Midbrain (tissue), 1 donor: ENCODE measurements around the gene JTB.
A peak's percentile ranks its signal among the peaks of the same experiment; 100 is the strongest.

Source experiments
- DNase-seq: peaks from one replicate; lab custom pipeline; 2025; lab: John Stamatoyannopoulos, UW

Gene JTB

GRCh38 chr1:153953859-153954365 lies 23.6 kb downstream of the JTB start:
- DNase-seq = no peak

DNA sequence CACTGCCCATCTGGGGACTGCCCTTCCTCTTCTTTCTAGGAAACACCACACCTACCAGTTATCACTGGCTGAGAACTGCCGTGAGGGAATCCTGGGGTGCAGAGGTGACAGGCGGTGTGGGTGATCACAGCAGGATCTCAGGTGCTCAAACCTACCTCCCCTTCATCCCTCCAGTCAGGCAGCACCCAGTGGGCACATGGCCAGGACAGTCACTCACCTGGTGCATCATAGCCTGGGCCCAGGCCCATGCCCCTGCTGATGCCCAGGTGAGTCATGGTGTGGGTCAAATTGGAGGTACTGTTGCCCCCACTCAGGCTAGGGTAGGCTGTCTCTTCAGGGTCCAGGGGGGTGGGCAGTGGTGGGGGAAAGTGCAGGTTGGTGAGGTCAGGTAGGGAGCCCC lies 25.7 kb downstream of the JTB start:
- no peak for DNase-seq

DNA sequence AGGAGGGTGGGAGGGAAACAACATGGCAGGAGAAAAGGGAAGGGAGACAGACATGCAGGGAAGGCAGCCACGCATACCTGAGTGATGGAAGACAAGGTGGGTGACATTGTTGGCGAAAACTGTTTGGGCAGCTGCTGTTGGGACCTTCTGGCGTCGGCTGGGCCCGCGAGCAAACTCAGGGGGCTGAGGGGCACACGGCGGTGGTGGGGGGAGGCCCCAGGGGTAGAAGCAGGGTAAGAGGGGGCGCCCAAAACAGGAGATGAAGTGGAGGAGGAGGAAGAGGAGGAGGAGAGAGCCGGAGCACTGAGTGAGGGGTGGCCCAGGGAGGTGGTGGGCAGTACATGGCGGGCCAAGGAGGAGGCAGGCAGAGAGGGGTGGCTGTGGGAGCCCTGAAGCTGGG lies 26.3 kb downstream of the JTB start:
- no peak for DNase-seq

- peak; percentile 86 for DNase-seq
Observed at GRCh38 chr1:153946622-153947241, 30.7 kb downstream of the JTB start, which contains the start of gene DENND4B. DENND4B (minus strand) TSS chr1:153946718; CDS start chr1:153944374, 2,344 bp downstream.

DNA sequence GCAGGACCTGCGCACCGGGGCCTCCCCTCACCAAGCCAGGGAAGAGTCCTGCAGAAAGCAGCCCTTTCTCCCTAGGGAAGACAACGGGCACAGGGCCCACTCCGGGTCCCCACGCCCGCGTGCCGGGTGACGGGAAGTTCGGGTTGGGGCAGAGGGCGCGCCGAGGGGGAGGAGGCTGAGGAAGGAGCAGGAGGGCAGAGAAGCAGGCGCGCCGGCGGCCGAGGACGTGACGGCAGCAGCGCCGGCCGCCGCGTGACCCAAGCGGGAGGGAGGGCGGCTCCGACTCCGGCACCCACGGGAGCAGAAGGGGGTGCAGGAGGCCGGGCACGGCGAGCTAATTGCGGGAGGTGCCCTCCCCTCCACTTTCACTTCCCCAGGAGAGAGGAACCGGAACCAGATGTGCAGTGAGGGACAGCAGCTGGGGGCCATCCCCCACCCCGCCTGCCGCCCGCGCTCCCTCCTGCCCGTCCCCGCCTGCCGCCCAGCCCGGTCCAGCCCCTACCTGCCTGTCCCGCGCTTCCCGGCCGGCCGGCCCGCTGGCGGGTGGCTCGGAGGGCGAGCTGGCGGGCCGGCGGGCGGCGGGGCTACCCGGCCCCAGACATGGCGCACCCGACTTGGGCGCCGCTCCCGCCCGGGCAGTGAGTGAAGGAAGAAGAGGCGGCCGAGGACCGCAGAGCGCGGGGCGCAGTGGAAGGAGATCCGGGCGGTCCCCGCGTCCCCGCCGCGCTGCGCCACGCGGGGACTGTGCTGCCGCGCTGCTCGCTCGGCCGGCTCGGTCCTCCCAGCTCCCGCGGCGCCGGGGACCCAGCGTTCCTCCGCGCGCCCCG lies 31.5 kb downstream of the JTB start:
- DNase-seq = peak; percentile 68

DNA sequence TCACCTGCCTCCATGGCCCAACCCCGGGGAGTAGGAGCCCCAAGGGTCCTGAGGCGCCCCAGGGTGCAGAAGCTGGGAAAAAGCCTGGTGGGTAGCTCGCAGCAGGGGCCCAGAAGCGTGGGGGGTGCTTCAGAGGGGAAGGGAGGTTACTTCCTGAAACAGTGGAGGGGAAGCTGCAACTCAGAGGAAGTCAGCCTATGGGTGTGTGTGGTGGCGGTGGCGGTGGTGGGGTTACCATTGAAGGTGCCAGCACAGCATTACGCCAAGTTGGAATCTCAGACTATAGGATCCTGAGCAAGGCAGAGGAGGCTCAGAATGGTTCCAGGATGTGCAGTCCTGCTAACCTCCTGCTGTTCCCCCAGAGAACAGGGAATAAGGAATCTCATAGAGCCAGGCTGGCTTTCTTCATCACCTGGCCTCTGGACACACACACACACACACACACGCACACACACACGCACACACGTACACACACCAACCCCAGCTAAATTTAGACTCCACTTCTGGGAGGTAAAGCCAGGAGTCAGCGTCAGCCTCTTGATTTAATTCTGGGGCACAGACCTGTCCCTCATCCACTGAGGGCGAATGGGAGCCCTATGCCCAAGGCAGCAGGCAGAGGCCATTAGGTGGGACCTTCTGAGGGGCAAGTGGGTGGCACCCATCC lies 32.2 kb downstream of the JTB start:
- DNase-seq = no peak

GRCh38 chr1:153944827-153945117 lies 32.7 kb downstream of the JTB start:
- no peak for DNase-seq

DNA sequence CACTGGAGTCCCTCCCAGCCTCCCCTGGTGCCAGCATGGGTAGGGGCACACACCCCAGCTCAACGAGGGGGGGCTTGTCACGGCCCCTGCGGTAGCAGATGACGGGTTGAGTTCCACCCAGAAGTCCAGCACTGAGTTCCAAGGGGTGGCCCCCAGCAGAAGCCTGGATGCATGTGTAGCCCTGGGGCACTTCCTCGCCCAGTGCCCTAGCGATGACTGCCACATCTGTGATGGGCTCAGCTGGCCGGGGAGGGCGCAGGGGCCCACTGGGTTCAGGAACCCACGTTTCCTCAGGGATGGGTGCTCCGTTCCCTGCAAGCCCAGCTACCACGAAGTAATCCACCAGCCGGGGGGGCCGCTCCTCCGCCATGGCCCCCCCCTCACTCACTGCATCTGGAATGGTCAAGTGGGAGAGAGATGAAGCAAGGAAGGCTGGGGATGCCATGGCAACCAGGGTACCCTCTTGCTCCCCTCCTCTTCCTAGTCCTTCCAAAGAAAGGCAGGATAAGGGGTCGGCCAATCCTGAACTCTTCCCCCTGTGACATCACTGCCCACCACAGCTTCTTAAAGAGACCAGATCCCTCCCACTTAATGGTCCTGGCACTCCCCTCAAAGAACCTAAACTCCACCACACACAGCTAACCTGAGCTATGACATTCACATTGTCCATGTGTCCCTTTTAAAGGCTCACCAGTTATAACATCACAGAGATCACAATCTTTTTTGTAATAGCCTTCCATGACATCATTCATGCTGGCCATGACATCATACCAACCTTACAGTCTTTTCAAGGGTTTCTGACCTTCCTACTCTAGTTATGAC lies 33.3 kb downstream of the JTB start:
- no peak for DNase-seq

DNA sequence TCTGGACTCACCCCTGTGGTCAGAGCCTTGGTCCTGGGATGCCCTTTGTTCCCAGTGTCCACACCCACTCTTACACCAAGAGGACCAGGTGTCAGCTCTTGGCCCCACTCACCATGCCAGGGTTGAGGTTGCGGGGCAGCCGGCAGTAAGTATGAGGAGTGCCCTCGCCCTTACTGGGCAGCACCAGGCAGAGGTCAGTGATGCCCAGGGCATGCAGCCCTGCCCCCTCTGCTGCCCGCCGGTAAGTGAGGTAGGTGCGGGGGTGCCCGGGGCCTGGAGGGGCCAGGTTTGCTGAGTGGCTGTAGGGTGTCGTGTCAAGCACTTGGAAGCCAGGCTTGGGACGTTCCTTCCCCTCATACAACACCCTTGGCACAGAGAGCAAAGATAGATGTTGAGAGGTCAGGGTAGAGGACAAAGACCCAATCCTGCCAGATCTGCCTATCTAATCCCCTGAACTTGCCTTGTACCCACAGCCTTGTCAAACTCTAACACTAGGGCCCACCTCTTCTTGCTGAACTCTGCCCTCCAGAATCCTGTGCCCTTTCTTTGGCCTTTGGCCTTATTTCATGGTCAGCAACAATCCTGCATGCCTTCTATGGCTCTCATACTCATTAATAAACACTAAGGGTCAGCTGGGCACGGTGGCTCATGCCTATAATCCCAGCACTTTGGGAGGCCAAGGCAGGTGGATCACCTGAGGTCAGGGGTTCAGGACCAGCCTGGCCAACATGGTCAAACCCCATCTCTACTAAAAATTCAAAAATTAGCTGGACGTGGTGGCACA lies 34.5 kb downstream of the JTB start:
- DNase-seq = no peak

DNA sequence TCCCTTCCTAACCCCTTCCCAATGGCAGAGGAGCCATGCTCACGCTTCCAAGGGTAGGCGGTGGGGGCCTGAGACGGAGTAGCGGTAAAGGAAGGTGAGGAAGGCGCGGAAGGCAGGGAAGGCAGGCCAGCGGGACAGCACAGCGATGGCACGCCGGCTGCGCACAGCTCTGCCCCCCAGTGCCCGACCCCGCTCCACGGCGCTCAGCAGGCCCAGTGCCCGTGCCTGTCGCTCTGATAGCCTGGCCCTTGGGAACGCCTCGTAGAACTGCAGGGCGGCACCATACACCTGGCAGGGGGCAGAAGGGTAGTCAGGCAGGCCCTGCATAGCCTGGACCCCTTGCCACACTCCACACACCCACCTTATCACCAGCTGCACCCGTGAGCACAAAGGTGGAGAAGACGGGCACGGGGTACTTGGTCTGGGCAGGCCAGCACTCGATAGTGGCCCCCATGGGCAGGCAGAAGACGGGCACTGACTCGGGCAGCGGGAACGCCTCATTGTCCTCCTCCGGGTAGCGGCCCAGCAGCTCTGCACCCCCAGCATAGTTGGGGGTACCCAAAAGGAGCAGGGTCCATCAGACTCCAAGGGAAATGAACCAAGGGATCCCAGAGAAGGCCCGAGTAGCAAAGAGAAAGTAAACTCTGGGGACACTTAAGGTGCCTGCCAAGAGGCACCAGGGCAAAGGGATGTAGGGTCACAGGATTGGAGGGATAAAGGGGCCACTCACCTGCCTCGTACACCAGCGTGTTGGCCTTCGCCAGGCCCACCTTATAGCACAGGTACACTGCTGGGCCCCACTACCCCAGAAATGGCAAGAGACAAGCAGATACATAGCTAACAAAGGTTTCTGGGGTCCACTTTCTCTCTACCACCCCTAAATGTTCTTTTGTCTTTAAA lies 35.4 kb downstream of the JTB start:
- DNase-seq = no peak

DNA sequence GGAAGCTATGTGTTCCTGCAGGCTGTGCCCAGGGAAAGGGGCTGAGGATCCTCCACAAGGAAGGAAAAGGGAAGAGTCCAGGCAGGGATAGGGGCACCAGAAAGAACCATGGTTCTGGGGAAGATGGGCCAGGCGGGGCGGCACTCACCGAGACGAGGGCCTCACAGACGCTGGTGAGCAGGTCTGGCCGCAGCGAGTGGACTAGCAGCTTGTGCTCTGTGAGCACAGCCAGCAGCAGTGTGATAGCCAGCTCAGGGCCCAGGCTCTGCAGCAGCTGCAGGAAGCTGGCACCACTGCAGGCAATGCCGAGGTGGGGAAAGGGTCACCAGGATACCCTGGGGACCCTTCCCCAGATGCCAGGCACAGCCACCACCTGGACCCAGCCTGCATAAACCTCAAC lies 36.7 kb downstream of the JTB start:
- DNase-seq = no peak

- no peak for DNase-seq
Observed at GRCh38 chr1:153939476-153939875, 38.0 kb downstream of the JTB start.

- no peak for DNase-seq
Observed at GRCh38 chr1:153938996-153939395, 38.5 kb downstream of the JTB start.

DNA sequence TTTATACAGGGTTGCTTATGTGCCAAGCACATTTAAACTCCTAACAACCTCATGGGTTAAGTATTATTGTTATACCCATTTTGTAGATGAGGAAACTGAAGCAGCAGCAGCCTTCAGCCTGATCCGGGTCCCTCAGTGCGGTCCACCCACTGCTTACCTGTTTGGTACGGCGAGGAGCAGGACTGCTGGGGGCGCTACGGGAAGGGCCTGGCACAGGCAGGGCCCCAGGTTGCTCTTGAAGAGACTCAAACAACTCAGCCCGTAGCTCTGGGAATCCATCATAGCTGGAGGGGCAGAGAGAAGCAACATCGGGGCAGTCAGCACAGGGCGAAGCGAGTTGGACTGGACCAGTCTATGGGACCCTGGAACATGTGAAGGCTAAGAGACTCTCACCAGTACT lies 40.1 kb downstream of the JTB start:
- DNase-seq = no peak

DNA sequence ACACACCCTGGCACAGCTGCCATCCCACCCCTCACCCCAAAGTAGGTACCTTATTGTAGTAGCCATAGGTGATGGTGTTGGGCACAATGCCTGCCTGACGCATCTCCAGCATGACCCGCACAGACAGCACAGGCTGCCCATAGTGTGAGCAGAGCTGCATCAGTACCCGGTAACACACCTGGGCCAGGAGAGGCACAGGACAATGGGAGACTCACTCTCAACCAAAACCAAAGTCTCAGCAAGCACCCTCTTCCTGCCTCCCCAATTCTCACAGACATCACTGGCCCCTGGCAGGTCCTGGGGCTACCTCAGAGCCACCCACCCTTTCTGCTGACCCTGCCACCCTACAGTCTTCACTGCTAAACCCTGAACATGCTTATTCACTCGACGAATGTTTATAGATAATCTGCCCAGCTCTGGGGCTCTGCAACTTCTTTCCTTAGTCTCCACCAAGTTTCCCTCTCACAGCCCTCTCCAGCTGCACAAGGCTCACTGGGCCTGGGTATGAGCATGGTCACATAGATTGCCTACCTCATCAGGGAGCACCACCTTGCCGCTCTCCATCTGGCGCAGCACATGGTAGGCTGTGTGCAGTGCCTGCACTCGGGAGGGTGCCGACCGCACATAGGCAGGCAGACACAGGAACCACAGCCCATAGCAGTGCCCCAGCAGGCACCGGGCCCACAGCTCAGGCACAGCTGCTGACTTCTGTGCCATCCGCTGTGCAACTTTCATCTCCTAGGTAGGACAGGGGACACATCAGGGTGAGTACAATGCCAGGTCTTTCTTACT lies 41.3 kb downstream of the JTB start:
- no peak for DNase-seq

DNA sequence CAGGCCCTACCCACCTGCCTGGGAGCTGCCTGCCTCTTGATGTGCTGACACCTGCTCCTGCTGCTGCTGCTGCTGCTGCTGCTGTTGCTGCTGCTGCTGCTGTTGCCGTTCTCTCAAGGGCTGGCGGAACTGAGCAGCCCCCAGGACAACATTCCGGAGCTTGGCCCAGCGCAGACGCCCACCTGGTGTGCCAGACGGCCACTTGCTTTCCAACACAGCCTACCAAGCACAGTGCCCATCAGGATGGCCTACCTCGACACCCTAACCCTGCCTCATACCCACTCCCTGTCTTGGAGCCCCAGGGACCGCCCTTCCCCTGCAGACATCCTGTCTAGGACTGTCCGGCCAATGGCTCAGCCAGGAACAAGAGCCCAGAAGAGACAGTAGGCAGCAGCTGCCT lies 42.7 kb downstream of the JTB start:
- no peak for DNase-seq

DNA sequence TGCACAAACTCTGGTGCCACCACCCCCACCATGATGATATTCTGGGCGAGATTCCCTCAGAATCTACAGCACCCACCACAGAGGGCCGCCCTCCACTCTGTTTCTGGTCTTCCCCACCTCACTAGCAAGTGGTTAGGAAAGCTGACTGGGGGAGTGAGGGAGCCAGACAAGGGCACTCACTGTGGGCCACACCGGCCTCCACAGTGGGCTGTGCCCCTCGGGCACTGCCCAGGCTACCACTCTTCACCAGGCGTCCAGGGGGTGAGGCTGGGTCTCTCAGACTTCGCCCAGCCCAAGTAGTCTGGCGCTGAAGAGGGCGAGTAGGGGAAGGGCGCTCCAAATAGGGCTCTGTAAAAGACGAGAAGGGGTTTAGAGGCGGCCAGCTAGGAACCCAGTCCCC lies 43.5 kb downstream of the JTB start:
- no peak for DNase-seq

GRCh38 chr1:153933430-153933829 lies 44.0 kb downstream of the JTB start:
- no peak for DNase-seq
